HepG2 (cell line): ENCODE results near the gene MYL9. TPM values are rescaled to one million over a fixed set of nuclear protein-coding genes. Genes with fewer than 3 reads are reported as not detected.

Source experiments
- CC2D1A ChIP-seq: sonication (generic); formaldehyde crosslinking; IDR thresholded peaks from 2 replicates; pipeline ENCODE4 v1.8.1; 2023; ENCODE audit warnings: mild to moderate bottlenecking, missing genetic modification reagents
- FOXA1 ChIP-seq, 2 experiments: fragments of 450-650 bp in 1 of 2; sonication (generic) in 1 of 2; formaldehyde crosslinking in 1 of 2; IDR thresholded peaks; 2 replicates each; pipeline versions ENCODE4 v1.4.0 to v1.6.1; 2016 to 2020; ENCODE audit warnings: missing genetic modification reagents in 1 of 2
- IRX3 ChIP-seq: sonication (generic); formaldehyde crosslinking; IDR thresholded peaks from 2 replicates; pipeline ENCODE4 v1.8.1; 2023; ENCODE audit warnings: mild to moderate bottlenecking, low read depth, missing genetic modification reagents, borderline replicate concordance
- JDP2 ChIP-seq: sonication (generic); formaldehyde crosslinking; IDR thresholded peaks from 2 replicates; pipeline ENCODE4 v1.8.1; 2022; ENCODE audit warnings: missing genetic modification reagents, borderline replicate concordance
- KAT7 ChIP-seq: IDR thresholded peaks from 2 replicates; pipeline ENCODE4 v1.6.1; 2018; ENCODE audit warnings: borderline replicate concordance, missing compliant biosample characterization
- MAFG ChIP-seq: sonication (generic); formaldehyde crosslinking; IDR thresholded peaks from 2 replicates; pipeline ENCODE4 v1.5.1; 2020; ENCODE audit warnings: mild to moderate bottlenecking, missing genetic modification reagents
- MTA3 ChIP-seq: sonication (generic); formaldehyde crosslinking; IDR thresholded peaks from 2 replicates; pipeline ENCODE4 v1.4.0; 2020; ENCODE audit warnings: missing genetic modification reagents
- PAWR ChIP-seq: sonication (generic); formaldehyde crosslinking; IDR thresholded peaks from 2 replicates; pipeline ENCODE4 v1.4.0; 2020; ENCODE audit warnings: missing genetic modification reagents, mild to moderate bottlenecking, borderline replicate concordance
- RBAK ChIP-seq: sonication (generic); formaldehyde crosslinking; IDR thresholded peaks from 2 replicates; pipeline ENCODE4 v1.5.1; 2020; ENCODE audit warnings: mild to moderate bottlenecking, missing genetic modification reagents
- SIN3A ChIP-seq: IDR thresholded peaks from 2 replicates; pipeline ENCODE4 v1.6.1; 2011; ENCODE audit warnings: low read depth, mild to moderate bottlenecking, control low read depth, low read length, borderline replicate concordance
- ZNF296 ChIP-seq: sonication (generic); formaldehyde crosslinking; conservative IDR thresholded peaks from 2 replicates; pipeline ENCODE4 v1.5.0; 2020; ENCODE audit warnings: mild to moderate bottlenecking, missing genetic modification reagents
- ZNF326 ChIP-seq: sonication (generic); formaldehyde crosslinking; IDR thresholded peaks from 2 replicates; pipeline ENCODE4 v1.4.0; 2020; ENCODE audit warnings: missing genetic modification reagents, borderline replicate concordance
- ZNF562 ChIP-seq: sonication (generic); formaldehyde crosslinking; IDR thresholded peaks from 2 replicates; pipeline ENCODE4 v1.8.0; 2022; ENCODE audit warnings: missing genetic modification reagents, borderline replicate concordance
- ZNF605 ChIP-seq: sonication (generic); formaldehyde crosslinking; IDR thresholded peaks from 2 replicates; pipeline ENCODE4 v1.8.0; 2022; ENCODE audit warnings: mild to moderate bottlenecking, missing genetic modification reagents
- ZNF775 ChIP-seq: sonication (generic); formaldehyde crosslinking; IDR thresholded peaks from 2 replicates; pipeline ENCODE4 v1.4.0; 2020; ENCODE audit warnings: missing genetic modification reagents, mild to moderate bottlenecking, moderate library complexity, borderline replicate concordance
- polyA plus RNA-seq, 8 experiments: library from polyadenylated mRNA; depleted of rRNA in 3 of 8; stranded (reverse) in 7 of 8; unstranded in 1 of 8; fragments of >200 nt; fragmentation: Illumina TruSeq in 4 of 8; extraction: Trizol in 4 of 8; gene quantifications; 2 replicates each; pipeline versions ENCODE4 v1.2.1 to v1.2.3, GENCODE V29; 2011 to 2016; ENCODE audit warnings: low read depth in 4 of 8, missing spikeins in 1 of 8, mixed read lengths in 1 of 8; ENCODE audit not compliant: insufficient read depth in 1 of 8
- total RNA-seq, 5 experiments: library from RNA; depleted of rRNA; stranded (reverse); fragments of >200 nt; fragmentation: Illumina TruSeq; extraction: Trizol; gene quantifications; 2 replicates each; pipeline ENCODE4 v1.2.3, GENCODE V29; 2016; ENCODE audit warnings: low read depth in 1 of 5
- TF ChIP-seq, protein P1 (sequence below): sonication (generic); formaldehyde crosslinking; IDR thresholded peaks from 2 replicates; pipeline ENCODE4 v1.4.0; 2020; ENCODE audit warnings: missing genetic modification reagents
- TF ChIP-seq, protein P2 (sequence below): sonication (generic); formaldehyde crosslinking; IDR thresholded peaks from 2 replicates; pipeline ENCODE4 v1.5.0; 2020; ENCODE audit warnings: mild to moderate bottlenecking, missing genetic modification reagents
- TF ChIP-seq, protein P3 (sequence below): sonication (generic); formaldehyde crosslinking; conservative IDR thresholded peaks from 2 replicates; pipeline ENCODE4 v1.4.0; 2020; ENCODE audit warnings: missing genetic modification reagents

The MYL9 gene
- total and polyA plus RNA-seq, 2 of the 13 experiments (the other 11 are each of a cell fraction or from before 2014, with no cell fraction given), result 0.87 to 2.2 TPM

DNA sequence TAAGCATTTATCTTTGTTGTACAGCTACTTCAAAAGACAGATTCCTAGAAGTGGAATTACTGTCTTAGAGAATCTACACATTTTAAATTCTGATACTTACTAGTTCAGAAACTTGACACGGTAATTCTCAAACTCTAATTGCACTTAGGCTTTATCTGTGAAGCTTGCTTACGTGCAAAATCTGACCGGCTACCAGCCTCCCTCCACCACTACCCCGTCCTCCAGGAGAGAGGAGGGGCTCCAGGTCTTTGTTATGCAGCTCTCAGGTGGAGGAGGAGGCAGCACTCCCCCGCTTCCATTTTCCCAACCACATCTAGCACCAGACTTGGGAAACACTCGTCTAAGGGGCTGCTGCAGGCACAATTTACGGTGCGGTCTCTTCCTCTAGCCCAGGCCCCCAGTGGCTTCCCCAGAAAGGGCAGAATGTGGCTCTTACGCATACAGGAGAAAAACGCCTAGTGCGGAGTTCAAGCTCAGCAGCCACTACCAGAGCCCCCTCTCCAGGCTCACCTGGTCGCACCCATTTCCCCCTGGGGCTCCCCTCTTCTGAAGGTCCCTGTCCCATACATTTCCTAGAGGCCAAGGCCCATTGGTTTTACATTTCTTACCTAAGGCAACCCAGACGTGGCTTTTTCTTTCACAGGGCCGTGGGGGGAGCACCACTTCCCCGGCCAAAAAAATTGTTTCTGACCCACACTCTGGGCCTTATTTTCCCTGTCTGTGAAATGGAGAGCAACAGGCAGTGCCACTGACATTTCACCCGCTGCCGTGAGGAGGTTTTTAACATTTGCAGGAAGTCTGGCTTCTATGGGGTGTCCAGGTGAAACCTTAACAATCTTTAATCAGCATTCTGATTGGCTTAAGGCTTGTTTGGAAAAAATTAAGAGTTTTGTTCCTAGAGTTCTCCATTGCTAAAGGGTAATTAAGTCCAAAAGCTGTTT lies 30.5 kb downstream of the MYL9 start (continued):
- TF ChIP-seq, protein P1, sequence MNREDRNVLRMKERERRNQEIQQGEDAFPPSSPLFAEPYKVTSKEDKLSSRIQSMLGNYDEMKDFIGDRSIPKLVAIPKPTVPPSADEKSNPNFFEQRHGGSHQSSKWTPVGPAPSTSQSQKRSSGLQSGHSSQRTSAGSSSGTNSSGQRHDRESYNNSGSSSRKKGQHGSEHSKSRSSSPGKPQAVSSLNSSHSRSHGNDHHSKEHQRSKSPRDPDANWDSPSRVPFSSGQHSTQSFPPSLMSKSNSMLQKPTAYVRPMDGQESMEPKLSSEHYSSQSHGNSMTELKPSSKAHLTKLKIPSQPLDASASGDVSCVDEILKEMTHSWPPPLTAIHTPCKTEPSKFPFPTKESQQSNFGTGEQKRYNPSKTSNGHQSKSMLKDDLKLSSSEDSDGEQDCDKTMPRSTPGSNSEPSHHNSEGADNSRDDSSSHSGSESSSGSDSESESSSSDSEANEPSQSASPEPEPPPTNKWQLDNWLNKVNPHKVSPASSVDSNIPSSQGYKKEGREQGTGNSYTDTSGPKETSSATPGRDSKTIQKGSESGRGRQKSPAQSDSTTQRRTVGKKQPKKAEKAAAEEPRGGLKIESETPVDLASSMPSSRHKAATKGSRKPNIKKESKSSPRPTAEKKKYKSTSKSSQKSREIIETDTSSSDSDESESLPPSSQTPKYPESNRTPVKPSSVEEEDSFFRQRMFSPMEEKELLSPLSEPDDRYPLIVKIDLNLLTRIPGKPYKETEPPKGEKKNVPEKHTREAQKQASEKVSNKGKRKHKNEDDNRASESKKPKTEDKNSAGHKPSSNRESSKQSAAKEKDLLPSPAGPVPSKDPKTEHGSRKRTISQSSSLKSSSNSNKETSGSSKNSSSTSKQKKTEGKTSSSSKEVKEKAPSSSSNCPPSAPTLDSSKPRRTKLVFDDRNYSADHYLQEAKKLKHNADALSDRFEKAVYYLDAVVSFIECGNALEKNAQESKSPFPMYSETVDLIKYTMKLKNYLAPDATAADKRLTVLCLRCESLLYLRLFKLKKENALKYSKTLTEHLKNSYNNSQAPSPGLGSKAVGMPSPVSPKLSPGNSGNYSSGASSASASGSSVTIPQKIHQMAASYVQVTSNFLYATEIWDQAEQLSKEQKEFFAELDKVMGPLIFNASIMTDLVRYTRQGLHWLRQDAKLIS (CRISPR knock-in tag), result no peak
- TF ChIP-seq RBAK (no peak), ZNF296 (CRISPR knock-in tag) (no peak), ZNF605 (CRISPR knock-in tag) (no peak), KAT7 (CRISPR knock-in tag) (0 out of 2 replicates have a peak, but pooled peaks have one; percentile 42), SIN3A (peak; percentile 16; the same call in 1 of the 2 replicates), FOXA1 (IDR thresholded peaks at IDR 0.05) (no peak), FOXA1 (CRISPR knock-in tag; IDR thresholded peaks at IDR 0.05) (no peak), ZNF775 (CRISPR knock-in tag) (no peak), ZNF562 (CRISPR knock-in tag) (no peak), ZNF326 (no peak), CC2D1A (CRISPR knock-in tag) (no peak), PAWR (no peak), IRX3 (no peak), MTA3 (CRISPR knock-in tag) (no peak), MAFG (no peak), JDP2 (CRISPR knock-in tag) (no peak)
- TF ChIP-seq, protein P2, sequence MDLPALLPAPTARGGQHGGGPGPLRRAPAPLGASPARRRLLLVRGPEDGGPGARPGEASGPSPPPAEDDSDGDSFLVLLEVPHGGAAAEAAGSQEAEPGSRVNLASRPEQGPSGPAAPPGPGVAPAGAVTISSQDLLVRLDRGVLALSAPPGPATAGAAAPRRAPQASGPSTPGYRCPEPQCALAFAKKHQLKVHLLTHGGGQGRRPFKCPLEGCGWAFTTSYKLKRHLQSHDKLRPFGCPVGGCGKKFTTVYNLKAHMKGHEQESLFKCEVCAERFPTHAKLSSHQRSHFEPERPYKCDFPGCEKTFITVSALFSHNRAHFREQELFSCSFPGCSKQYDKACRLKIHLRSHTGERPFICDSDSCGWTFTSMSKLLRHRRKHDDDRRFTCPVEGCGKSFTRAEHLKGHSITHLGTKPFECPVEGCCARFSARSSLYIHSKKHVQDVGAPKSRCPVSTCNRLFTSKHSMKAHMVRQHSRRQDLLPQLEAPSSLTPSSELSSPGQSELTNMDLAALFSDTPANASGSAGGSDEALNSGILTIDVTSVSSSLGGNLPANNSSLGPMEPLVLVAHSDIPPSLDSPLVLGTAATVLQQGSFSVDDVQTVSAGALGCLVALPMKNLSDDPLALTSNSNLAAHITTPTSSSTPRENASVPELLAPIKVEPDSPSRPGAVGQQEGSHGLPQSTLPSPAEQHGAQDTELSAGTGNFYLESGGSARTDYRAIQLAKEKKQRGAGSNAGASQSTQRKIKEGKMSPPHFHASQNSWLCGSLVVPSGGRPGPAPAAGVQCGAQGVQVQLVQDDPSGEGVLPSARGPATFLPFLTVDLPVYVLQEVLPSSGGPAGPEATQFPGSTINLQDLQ (CRISPR knock-in tag), result no peak
- TF ChIP-seq, protein P3, sequence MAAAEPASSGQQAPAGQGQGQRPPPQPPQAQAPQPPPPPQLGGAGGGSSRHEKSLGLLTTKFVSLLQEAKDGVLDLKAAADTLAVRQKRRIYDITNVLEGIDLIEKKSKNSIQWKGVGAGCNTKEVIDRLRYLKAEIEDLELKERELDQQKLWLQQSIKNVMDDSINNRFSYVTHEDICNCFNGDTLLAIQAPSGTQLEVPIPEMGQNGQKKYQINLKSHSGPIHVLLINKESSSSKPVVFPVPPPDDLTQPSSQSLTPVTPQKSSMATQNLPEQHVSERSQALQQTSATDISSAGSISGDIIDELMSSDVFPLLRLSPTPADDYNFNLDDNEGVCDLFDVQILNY, result no peak
